Aorta (tissue), 5 donors: ENCODE data around the gene UBE2M. TPM values are rescaled to one million over a fixed set of nuclear protein-coding genes. Genes with fewer than 3 reads are reported as not detected.

Experiments used
- ATAC-seq: fragments of 200-7000 bp; cut with Tn5 transposase; one replicate; pipeline ENCODE4 v1.9.1; 2022; ENCODE audit warnings: moderate library complexity; ENCODE audit not compliant: low FRiP score
- DNase-seq, 2 donors: peaks; one replicate each; pipeline ENCODE4 v3.0.0-alpha.2; 2020
- H3K27ac ChIP-seq, 2 donors: one replicate each; pipeline ENCODE4 v1.5.1; 2013; ENCODE audit warnings: low read length in 2 of 2, mild to moderate bottlenecking in 2 of 2, moderate library complexity in 2 of 2, control low read depth in 1 of 2, inconsistent platforms in 1 of 2, low read depth in 1 of 2
- H3K27me3 ChIP-seq, 2 donors: one replicate each; pipeline ENCODE4 v1.6.1; 2013; ENCODE audit warnings: control low read depth in 1 of 2, low read length in 1 of 2, mild to moderate bottlenecking in 1 of 2, moderate library complexity in 1 of 2; ENCODE audit not compliant: insufficient read depth in 2 of 2, control insufficient read depth in 1 of 2
- H3K36me3 ChIP-seq, 2 donors: one replicate each; pipeline ENCODE4 v1.6.1; 2013; ENCODE audit warnings: control low read depth in 1 of 2, low read length in 1 of 2, mild to moderate bottlenecking in 1 of 2; ENCODE audit not compliant: insufficient read depth in 2 of 2, control insufficient read depth in 1 of 2
- H3K4me1 ChIP-seq, 2 donors: one replicate each; pipeline ENCODE4 v1.6.1; 2013; ENCODE audit warnings: low read length in 2 of 2, control low read depth in 1 of 2, mild to moderate bottlenecking in 1 of 2, moderate library complexity in 1 of 2; ENCODE audit not compliant: insufficient read depth in 2 of 2, control insufficient read depth in 1 of 2
- H3K4me3 ChIP-seq, 2 donors: one replicate each; pipeline ENCODE4 v1.5.1; 2013; ENCODE audit warnings: low read length in 2 of 2, control low read depth in 1 of 2, mild to moderate bottlenecking in 1 of 2
- H3K9me3 ChIP-seq: one replicate; pipeline ENCODE4 v1.6.1; 2013; ENCODE audit warnings: mild to moderate bottlenecking, low read length; ENCODE audit not compliant: control insufficient read depth
- WGBS, 2 donors: extraction: QIAGEN DNeasy Blood & Tissue Kit; methylation state at CpG; one replicate each; pipeline ENCODE4 v1.1.7; 2013; 5-methylcytosine and 5-hydroxymethylcytosine counted together
- intact Hi-C, 2 donors: fragments of 100-400 bp; cut with DNase I; formaldehyde crosslinking; loops; one replicate each; pipeline versions ENCODE4 v1.14.2 to v1.15.0; 2022
- polyA plus RNA-seq, 2 donors: library from polyadenylated mRNA; stranded (reverse); fragments of 200-250 nt; gene quantifications; one replicate each; pipeline ENCODE4 v1.2.3, GENCODE V29; 2013
- total RNA-seq, 2 donors: library from RNA; stranded (reverse); fragmentation: NEBNext Ultra II Directional; extraction: Animal tissue kit (Norgen Biotek cat#: 25700); gene quantifications; one replicate each; pipeline ENCODE4 v1.2.1, GENCODE V29; 2021
- donor health status: healthy with polysubstance abuse.
- donor health status: Bipolar disorder and iron deficiency.
- donor health status: DM: no; HTN: no; CAD: no.
- donor health status: DM: no; HTN: no; CAD: no.
- donor health status: DM: yes; HTN: yes; CAD: no.

The UBE2M gene
- total and polyA plus RNA-seq, 4 donors, result 47.1 to 57.7 (median 49.3) TPM

DNA sequence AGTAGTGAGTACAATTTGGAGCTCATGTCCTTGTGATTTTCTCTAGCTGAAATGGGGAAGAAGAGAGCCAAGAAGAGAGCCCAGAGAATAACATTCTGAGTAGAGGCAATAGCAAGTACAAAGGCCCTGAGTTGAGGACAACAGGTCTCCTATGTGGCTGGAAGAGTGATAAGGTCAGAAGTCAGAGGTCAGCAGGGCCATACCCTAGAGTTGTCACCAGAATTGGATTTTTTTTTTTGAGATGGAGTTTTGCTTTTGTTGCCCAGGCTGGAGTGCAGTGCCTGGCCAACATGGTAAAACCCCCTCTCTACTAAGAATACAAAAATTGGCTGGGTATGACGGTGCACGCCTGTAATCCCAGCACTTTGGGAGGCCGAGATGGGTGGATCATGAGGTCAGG is 22.6 kb downstream of the UBE2M start:
- no peak overlapping the region for H3K4me3 ChIP-seq
- no peak overlapping the region for H3K27ac ChIP-seq
- no peak for DNase-seq
- H3K9me3 ChIP-seq, result no peaks in the 10 kb centered on the region
- H3K36me3 ChIP-seq, result no peaks in the 10 kb centered on the region
- no peaks in the 10 kb centered on the region for H3K4me1 ChIP-seq
- intact Hi-C loops, result no loop called here
- no peak for ATAC-seq
- 91 to 93% methylated on average over 3 of the region's 3 CpGs for WGBS, 2 donors
- no peaks in the 10 kb centered on the region for H3K27me3 ChIP-seq

- Histone ChIP-seq H3K27ac (no peak overlapping the region), H3K27me3 (no peaks in the 10 kb centered on the region), H3K4me1 (no peaks in the 10 kb centered on the region), H3K36me3 (no peaks in the 10 kb centered on the region), H3K9me3 (no peaks in the 10 kb centered on the region), H3K4me3 (no peak overlapping the region)
- no peak for DNase-seq
- no peak for ATAC-seq
- 62 to 65% methylated on average over 10 of the region's 10 CpGs for WGBS, 2 donors
- intact Hi-C loops, result no loop called here
These were observed 27.2 kb downstream of the UBE2M start for GRCh38 chr19:58531034-58531840.

DNA sequence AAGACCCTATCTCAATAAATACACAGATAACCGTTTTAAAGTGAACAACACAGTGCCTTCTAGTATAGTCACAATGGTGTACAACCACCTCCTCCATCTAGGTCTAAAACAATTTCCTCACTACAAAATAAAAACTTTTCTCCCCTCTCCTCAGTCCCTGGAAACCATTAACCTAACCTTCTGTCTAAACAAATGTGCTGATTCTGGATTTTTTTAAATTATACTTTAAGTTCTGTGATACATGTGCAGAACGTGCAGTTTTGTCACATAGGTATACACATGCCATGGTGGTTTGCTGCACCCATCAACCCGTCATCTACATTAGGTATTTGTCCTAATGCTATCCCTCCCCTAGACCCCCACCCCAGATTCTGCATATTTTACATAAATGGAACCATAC is 29.0 kb downstream of the UBE2M start:
- H3K4me3 ChIP-seq, result no peak overlapping the region
- ATAC-seq (no peak), DNase-seq (no peak)
- no peaks in the 10 kb centered on the region for H3K27me3 ChIP-seq
- no peaks in the 10 kb centered on the region for H3K36me3 ChIP-seq
- intact Hi-C loops, result no loop called here
- H3K9me3 ChIP-seq, result no peaks in the 10 kb centered on the region
- H3K4me1 ChIP-seq, result no peaks in the 10 kb centered on the region
- 71 to 74% methylated on average over 3 of the region's 3 CpGs for WGBS, 2 donors
- no peak overlapping the region for H3K27ac ChIP-seq

- no peak overlapping the region for H3K4me3 ChIP-seq
- no peak overlapping the region for H3K27ac ChIP-seq
- no peaks in the 10 kb centered on the region for H3K4me1 ChIP-seq
- peak in 1 of 2 donors; percentile 13 for DNase-seq
- WGBS, 2 donors, result 74 to 78% methylated on average over 3 of the region's 3 CpGs
- ATAC-seq, result no peak
- intact Hi-C loops, result no loop called here
- H3K9me3 ChIP-seq, result no peaks in the 10 kb centered on the region
- no peaks in the 10 kb centered on the region for H3K27me3 ChIP-seq
- no peaks in the 10 kb centered on the region for H3K36me3 ChIP-seq
These were observed 35.7 kb downstream of the UBE2M start for GRCh38 chr19:58522709-58523108.

DNA sequence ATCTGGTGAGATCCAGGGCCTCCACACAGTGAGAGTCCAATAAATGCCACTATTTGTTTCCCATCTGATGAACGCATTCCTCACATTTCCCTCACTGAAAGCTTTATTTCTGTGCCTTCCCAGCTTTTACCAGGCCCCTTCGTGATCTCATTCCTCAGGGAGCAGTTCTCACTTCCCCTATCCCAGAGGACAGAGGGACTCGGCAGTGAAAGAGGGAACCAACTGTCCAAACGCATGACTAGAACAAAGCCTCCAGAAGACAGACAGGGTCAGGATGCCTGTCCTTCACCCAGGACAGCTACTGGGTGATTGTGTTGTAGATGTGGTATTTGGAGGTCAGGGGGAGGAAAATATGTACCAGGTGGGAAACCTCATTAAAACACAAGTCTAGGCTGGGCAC is 36.8 kb downstream of the UBE2M start:
- Histone ChIP-seq H3K36me3 (peaks cover 0 to 4% of the 10 kb centered on the region in 2 donors), H3K9me3 (no peaks in the 10 kb centered on the region), H3K4me1 (no peaks in the 10 kb centered on the region), H3K27ac (no peak overlapping the region), H3K4me3 (no peak overlapping the region), H3K27me3 (no peaks in the 10 kb centered on the region)
- ATAC-seq, result no peak
- DNase-seq, result no peak
- intact Hi-C loops, result no loop called here
- 27 to 45% methylated on average over 4 of the region's 4 CpGs for WGBS, 2 donors

DNA sequence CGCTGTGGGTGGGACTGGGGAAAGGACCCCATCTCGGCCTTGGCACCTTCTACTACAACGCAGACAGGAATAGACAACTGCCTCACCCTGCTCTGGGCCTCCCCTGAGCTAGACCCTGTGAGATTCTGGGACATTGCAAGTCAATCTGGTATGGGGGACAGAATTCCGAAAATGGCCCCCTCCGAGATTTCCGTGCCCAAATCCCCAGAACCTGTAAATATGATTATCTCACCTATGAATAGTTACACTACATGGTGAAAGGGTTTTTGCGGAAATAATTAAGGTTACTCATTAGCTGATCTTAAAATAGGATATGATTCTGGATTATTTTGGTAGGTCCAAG is 38.2 kb downstream of the UBE2M start:
- ATAC-seq (no peak), DNase-seq (no peak)
- no peaks in the 10 kb centered on the region for H3K9me3 ChIP-seq
- no peaks in the 10 kb centered on the region for H3K4me1 ChIP-seq
- 7 to 10% methylated on average over 7 of the region's 7 CpGs for WGBS, 2 donors
- H3K36me3 ChIP-seq, result peaks cover 0 to 4% of the 10 kb centered on the region in 2 donors
- H3K4me3 ChIP-seq, result peak overlapping the region; percentile 12 to 16
- no peaks in the 10 kb centered on the region for H3K27me3 ChIP-seq
- H3K27ac ChIP-seq, result peak overlapping the region; percentile 3 to 83
- intact Hi-C loops, result no loop called here

- Histone ChIP-seq H3K4me1 (no peaks in the 10 kb centered on the region), H3K36me3 (peaks cover 0 to 4% of the 10 kb centered on the region in 2 donors), H3K9me3 (no peaks in the 10 kb centered on the region), H3K4me3 (peak within 1 kb of the TSS; percentile 40 to 50), H3K27me3 (no peaks in the 10 kb centered on the region), H3K27ac (peak within 1 kb of the TSS; percentile 30 to 83)
- peak; percentile 95 for ATAC-seq
- DNase-seq, result peak; percentile 95 to 96
- intact Hi-C loops, result loop anchor here in 1 of 2 donors (1.0 kb wide), 1 partner anchor 20 kb away; no protein-coding TSS in a partner anchor
- WGBS, 2 donors, result 0% methylated on average over 82 to 87 of the region's 87 CpGs
These were observed 38.8 kb downstream of the UBE2M start, which contains the start of gene ZBTB45 for GRCh38 chr19:58519355-58520256. ZBTB45 (minus strand) TSS chr19:58519810; CDS start chr19:58517673, 2,137 bp downstream.

GRCh38 chr19:58519087-58519354 is 39.4 kb downstream of the UBE2M start:
- Histone ChIP-seq H3K27me3 (no peaks in the 10 kb centered on the region), H3K4me1 (no peaks in the 10 kb centered on the region), H3K36me3 (peaks cover 0 to 4% of the 10 kb centered on the region in 2 donors), H3K9me3 (no peaks in the 10 kb centered on the region), H3K27ac (peak overlapping the region; percentile 30 to 83), H3K4me3 (peak overlapping the region; percentile 40 to 50)
- DNase-seq, result peak in 1 of 2 donors; percentile 82
- WGBS, 2 donors, result 0 to 1% methylated on average over 14 of the region's 14 CpGs
- intact Hi-C loops, result loop anchor here in 1 of 2 donors (1.0 kb wide), 1 partner anchor 20 kb away; no protein-coding TSS in a partner anchor
- peak; percentile 78 for ATAC-seq
